Stimulated activated CD4-positive, alpha-beta T cell treated with anti-CD3 and anti-CD28 coated beads, Interleukin-1b, Interleukin-23, amount 100 ng/mL, for 48 hours (primary cell): Measurements from ENCODE around the gene ELFN1.

Experiments
- DNase-seq: peaks from one replicate; pipeline ENCODE4 v3.0.0-alpha.2; 2020

ELFN1 gene

GRCh38 chr7:1696671-1697498, 26.8 kb downstream of the ELFN1 start:
- no peak for DNase-seq

GRCh38 chr7:1697499-1698125, 27.5 kb downstream of the ELFN1 start:
- no peak for DNase-seq

GRCh38 chr7:1698201-1698600, 28.1 kb downstream of the ELFN1 start:
- DNase-seq: no peak

- DNase-seq: no peak
Measured at GRCh38 chr7:1698951-1699350, 28.9 kb downstream of the ELFN1 start.

GRCh38 chr7:1700086-1700485, 30.0 kb downstream of the ELFN1 start:
- DNase-seq: no peak

GRCh38 chr7:1700536-1701333, 30.7 kb downstream of the ELFN1 start:
- DNase-seq: no peak

GRCh38 chr7:1702652-1703051, 32.6 kb downstream of the ELFN1 start:
- DNase-seq: no peak

- DNase-seq: no peak
Measured at GRCh38 chr7:1703441-1703840, 33.4 kb downstream of the ELFN1 start.

GRCh38 chr7:1703871-1704810, 34.1 kb downstream of the ELFN1 start:
- no peak for DNase-seq

GRCh38 chr7:1704811-1705738, 35.0 kb downstream of the ELFN1 start:
- no peak for DNase-seq

GRCh38 chr7:1705856-1706255, 35.8 kb downstream of the ELFN1 start:
- DNase-seq: no peak

- no peak for DNase-seq
Measured at GRCh38 chr7:1706381-1706720, 36.3 kb downstream of the ELFN1 start.

- DNase-seq: no peak
Measured at GRCh38 chr7:1706721-1707613, 36.9 kb downstream of the ELFN1 start.

- DNase-seq: no peak
Measured at GRCh38 chr7:1707756-1708595, 37.9 kb downstream of the ELFN1 start.

GRCh38 chr7:1708596-1709251, 38.6 kb downstream of the ELFN1 start:
- DNase-seq: no peak

- no peak for DNase-seq
Measured at GRCh38 chr7:1709281-1709680, 39.2 kb downstream of the ELFN1 start.

- DNase-seq: no peak
Measured at GRCh38 chr7:1709900-1710299, 39.8 kb downstream of the ELFN1 start.

- DNase-seq: no peak
Measured at GRCh38 chr7:1710936-1711335, 40.9 kb downstream of the ELFN1 start.
